PC-9 (cell line): Measurements from ENCODE around the gene TMEM35B. TPM values are rescaled to one million over a fixed set of nuclear protein-coding genes. Genes with fewer than 3 reads are reported as not detected.

Experiments used
- BruUV-seq: library from RNA; stranded (reverse); fragments of 400-500 nt; replicated peaks from 2 replicates; lab custom pipeline; 2021; lab: Mats Ljungman, UMichigan
- CTCF ChIA-PET: fragments of 300-600 bp; sonication (Branson Sonifier 250); formaldehyde crosslinking; loops from one replicate; lab custom pipeline; 2022; ENCODE audit warnings: antibody characterized with exemption; lab: Charles Lee
- POLR2A ChIA-PET: fragments of 300-600 bp; sonication (Branson Sonifier 250); formaldehyde crosslinking; loops from one replicate; lab custom pipeline; 2022; ENCODE audit warnings: antibody characterized with exemption; ENCODE audit not compliant: unreplicated experiment; lab: Charles Lee
- DNase-seq, 2 experiments: peaks; one replicate each; pipeline versions ENCODE4 v3.0.0 to v3.0.0-alpha.2; 2015 to 2022; ENCODE audit warnings: mixed read lengths in 1 of 2
- H2AFZ ChIP-seq: fragments of 200-600 bp; sonication (generic); 2 replicates; pipeline ENCODE4 v1.8.1; 2017; ENCODE audit warnings: antibody characterized with exemption
- H3F3A ChIP-seq: fragments of 200-600 bp; sonication (generic); 2 replicates; pipeline ENCODE4 v1.8.1; 2017; ENCODE audit warnings: antibody characterized with exemption, mild to moderate bottlenecking, low read depth; ENCODE audit not compliant: insufficient read depth
- H3K27ac ChIP-seq: fragments of 200-600 bp; sonication (generic); 2 replicates; pipeline ENCODE4 v1.6.1; 2016; ENCODE audit warnings: mixed run types
- H3K27me3 ChIP-seq: fragments of 200-600 bp; sonication (generic); 2 replicates; pipeline ENCODE4 v1.6.1; 2016; ENCODE audit warnings: low read depth, mixed run types; ENCODE audit not compliant: insufficient read depth
- H3K36me3 ChIP-seq: fragments of 200-600 bp; sonication (generic); 2 replicates; pipeline ENCODE4 v1.6.1; 2016; ENCODE audit warnings: low read depth, mixed run types
- H3K4me1 ChIP-seq: fragments of 200-600 bp; sonication (generic); replicated peaks from 2 replicates; pipeline ENCODE4 v1.6.1; 2016; ENCODE audit warnings: mixed run types; ENCODE audit not compliant: insufficient read depth
- H3K4me2 ChIP-seq: fragments of 200-600 bp; sonication (generic); 2 replicates; pipeline ENCODE4 v1.6.1; 2017; ENCODE audit warnings: mixed run types
- H3K4me3 ChIP-seq: fragments of 200-600 bp; sonication (generic); 2 replicates; pipeline ENCODE4 v1.6.1; 2016; ENCODE audit warnings: mixed run types
- H3K79me2 ChIP-seq: fragments of 200-600 bp; sonication (generic); 2 replicates; pipeline ENCODE4 v1.6.1; 2017; ENCODE audit warnings: low read depth, mixed run types
- H3K9me2 ChIP-seq: fragments of 200-600 bp; sonication (generic); 2 replicates; pipeline ENCODE4 v1.8.1; 2017; ENCODE audit warnings: mild to moderate bottlenecking; ENCODE audit not compliant: insufficient read depth
- H3K9me3 ChIP-seq: fragments of 200-600 bp; sonication (generic); 2 replicates; pipeline ENCODE4 v1.8.1; 2016; ENCODE audit warnings: low read depth; ENCODE audit not compliant: insufficient read depth
- H4K20me1 ChIP-seq: fragments of 200-600 bp; sonication (generic); 2 replicates; pipeline ENCODE4 v1.8.1; 2017; ENCODE audit not compliant: insufficient read depth
- CTCF ChIP-seq: fragments of 200-600 bp; sonication (generic); conservative IDR thresholded peaks from 2 replicates; pipeline ENCODE4 v1.6.1; 2017; ENCODE audit warnings: mixed run types, antibody characterized with exemption, mild to moderate bottlenecking, moderate library complexity
- EZH2 ChIP-seq: fragments of 200-600 bp; sonication (generic); IDR thresholded peaks from 2 replicates; pipeline ENCODE4 v1.8.0; 2017; ENCODE audit warnings: antibody characterized with exemption, low read depth
- intact Hi-C: fragments of 100-400 bp; cut with micrococcal nuclease; formaldehyde crosslinking; loops from one replicate; pipeline ENCODE4 v1.10.0; 2022; ENCODE audit not compliant: unreplicated experiment
- total RNA-seq: library from RNA; stranded (reverse); gene quantifications from 2 replicates; pipeline ENCODE4 v1.2.3, GENCODE V29; 2021

TMEM35B gene
- total RNA-seq, 1 experiment from 2014 or later = 41.7 TPM

GRCh38 chr1:34976384-34977209, 8.6 kb downstream of the TMEM35B start:
- H3K4me2 ChIP-seq = no peak overlapping the region
- POLR2A ChIA-PET = no interaction called here
- no peak overlapping the region for H3K27ac ChIP-seq
- TF ChIP-seq CTCF (no peak), EZH2 (no peak)
- H3K79me2 ChIP-seq = no peaks in the 10 kb centered on the region
- H2AFZ ChIP-seq = no peak overlapping the region
- H3K36me3 ChIP-seq = no peaks in the 10 kb centered on the region
- BruUV-seq = no TSS peak
- no peaks in the 10 kb centered on the region for H3K9me3 ChIP-seq
- H3K9me2 ChIP-seq = no peaks in the 10 kb centered on the region
- intact Hi-C loops = no loop called here
- H3K4me3 ChIP-seq = no peak overlapping the region
- CTCF ChIA-PET = no interaction called here
- no peaks in the 10 kb centered on the region for H4K20me1 ChIP-seq
- H3K4me1 ChIP-seq = no peaks in the 10 kb centered on the region
- H3F3A ChIP-seq = no peaks in the 10 kb centered on the region
- H3K27me3 ChIP-seq = no peaks in the 10 kb centered on the region
- no peak for DNase-seq

- Histone ChIP-seq H3K4me3 (no peak overlapping the region), H3K4me1 (no peaks in the 10 kb centered on the region), H3K27ac (no peak overlapping the region), H3K4me2 (no peak overlapping the region), H3F3A (no peaks in the 10 kb centered on the region), H4K20me1 (no peaks in the 10 kb centered on the region), H3K9me2 (no peaks in the 10 kb centered on the region), H3K9me3 (no peaks in the 10 kb centered on the region), H3K27me3 (no peaks in the 10 kb centered on the region), H3K79me2 (no peaks in the 10 kb centered on the region), H2AFZ (no peak overlapping the region), H3K36me3 (no peaks in the 10 kb centered on the region)
- CTCF ChIA-PET = interaction anchor here (0.6 kb wide), 1 partner anchor 55 kb away, joined by 3 read pairs; no protein-coding TSS in a partner anchor
- POLR2A ChIA-PET = no interaction called here
- intact Hi-C loops = no loop called here
- no peak for DNase-seq
- BruUV-seq = no TSS peak
- TF ChIP-seq EZH2 (no peak), CTCF (no peak)
Measured at GRCh38 chr1:34975771-34976170, 9.4 kb downstream of the TMEM35B start.

GRCh38 chr1:34975338-34975737, 9.8 kb downstream of the TMEM35B start:
- H3K9me2 ChIP-seq = no peaks in the 10 kb centered on the region
- H3K4me3 ChIP-seq = no peak overlapping the region
- no peaks in the 10 kb centered on the region for H4K20me1 ChIP-seq
- H3K4me1 ChIP-seq = no peaks in the 10 kb centered on the region
- POLR2A ChIA-PET = no interaction called here
- no peaks in the 10 kb centered on the region for H3K79me2 ChIP-seq
- no peak overlapping the region for H2AFZ ChIP-seq
- H3K9me3 ChIP-seq = no peaks in the 10 kb centered on the region
- 0 out of 2 replicates have a peak, but pooled peaks cover 4% of the 10 kb centered on the region for H3F3A ChIP-seq
- intact Hi-C loops = no loop called here
- DNase-seq = no peak
- BruUV-seq = no TSS peak
- no peaks in the 10 kb centered on the region for H3K27me3 ChIP-seq
- TF ChIP-seq EZH2 = no peak
- no peak for TF ChIP-seq CTCF
- H3K27ac ChIP-seq = no peak overlapping the region
- no peak overlapping the region for H3K4me2 ChIP-seq
- CTCF ChIA-PET = interaction anchor here (0.6 kb wide), 1 partner anchor 55 kb away, joined by 3 read pairs; no protein-coding TSS in a partner anchor
- no peaks in the 10 kb centered on the region for H3K36me3 ChIP-seq
